HG03565 (cell line): ENCODE measurements around the gene NUP133.
"Not testable (repeated sequence)": the region's sequence is repeated elsewhere in the genome, so short reads cannot be mapped to it uniquely, and the experiment has no call there.

Experiments
- ATAC-seq: cut with Tn5 transposase; IDR thresholded peaks from one replicate; pipeline ENCODE4 v1.9.1; 2021; ENCODE audit warnings: mild to moderate bottlenecking, moderate library complexity; ENCODE audit not compliant: unreplicated experiment

NUP133 gene

DNA sequence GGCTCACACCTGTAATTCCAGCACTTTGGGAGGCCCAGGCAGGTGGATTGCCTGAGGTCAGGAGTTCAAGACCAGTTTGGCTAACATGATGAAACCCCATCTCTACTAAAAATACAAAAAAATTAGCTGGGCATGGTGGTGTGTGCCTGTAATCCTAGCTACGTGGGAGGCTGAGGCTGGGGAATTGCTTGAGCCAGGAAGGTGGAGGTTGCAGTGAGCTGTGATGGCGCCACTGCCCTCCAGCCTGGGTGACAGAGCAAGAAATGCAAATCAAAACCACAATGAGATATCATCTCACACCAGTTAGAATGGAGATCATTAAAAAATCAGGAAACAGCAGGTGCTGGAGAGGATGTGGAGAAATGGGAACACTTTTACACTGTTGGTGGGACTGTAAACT lies 3.1 kb upstream of the NUP133 start:
- ATAC-seq: not testable (repeated sequence)

DNA sequence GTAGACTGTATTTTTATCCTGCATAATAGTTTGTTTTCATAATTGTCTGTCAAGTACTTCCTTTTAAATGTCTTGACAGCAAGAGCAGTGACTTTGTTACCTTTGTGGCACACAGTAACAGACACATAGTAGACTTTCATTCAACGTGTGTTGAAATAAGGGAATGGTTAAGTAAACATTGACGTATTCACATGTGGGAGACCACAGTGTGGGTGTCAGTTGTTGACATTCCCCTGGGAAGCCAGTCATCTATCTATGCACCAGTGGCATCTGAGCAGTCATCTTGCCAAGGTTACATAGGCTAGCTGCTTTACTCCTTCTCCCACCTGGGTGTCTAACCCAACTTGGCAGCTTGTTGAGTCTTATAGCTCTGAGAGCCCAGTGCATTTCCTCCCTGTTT lies 1.4 kb upstream of the NUP133 start:
- ATAC-seq: no peak

GRCh38 chr1:229508823-229509337 lies 739 bp upstream of the NUP133 start:
- ATAC-seq: no peak

- no peak for ATAC-seq
These were observed 639 bp downstream of the NUP133 start for GRCh38 chr1:229507502-229507901.

- no peak for ATAC-seq
These were observed 1.5 kb downstream of the NUP133 start for GRCh38 chr1:229506633-229507032.

DNA sequence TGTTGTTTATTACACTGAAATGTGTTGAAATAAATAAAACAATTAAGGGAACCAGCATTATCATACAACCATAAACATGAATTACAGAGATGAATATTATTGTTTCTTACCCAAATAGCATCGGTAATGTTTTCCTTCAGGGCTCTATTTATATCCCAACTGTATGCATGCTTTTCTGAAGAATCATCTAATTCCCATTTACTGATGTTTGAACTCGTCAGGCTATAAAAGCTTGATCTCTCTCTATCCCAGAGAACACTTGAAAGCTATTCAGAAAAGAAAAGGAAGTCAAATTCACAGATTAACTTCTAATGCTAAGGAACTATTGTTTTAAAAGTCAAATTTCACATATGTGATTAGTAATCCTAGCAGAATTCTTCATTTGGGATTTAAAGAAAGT lies 12.4 kb downstream of the NUP133 start:
- no peak for ATAC-seq

GRCh38 chr1:229487181-229487580 lies 21.0 kb downstream of the NUP133 start:
- ATAC-seq: no peak

- no peak for ATAC-seq
These were observed 22.8 kb downstream of the NUP133 start for GRCh38 chr1:229485318-229485717.

- ATAC-seq: no peak
These were observed 25.6 kb downstream of the NUP133 start for GRCh38 chr1:229482511-229482910.

- no peak for ATAC-seq
These were observed 27.6 kb downstream of the NUP133 start for GRCh38 chr1:229480495-229480894.

DNA sequence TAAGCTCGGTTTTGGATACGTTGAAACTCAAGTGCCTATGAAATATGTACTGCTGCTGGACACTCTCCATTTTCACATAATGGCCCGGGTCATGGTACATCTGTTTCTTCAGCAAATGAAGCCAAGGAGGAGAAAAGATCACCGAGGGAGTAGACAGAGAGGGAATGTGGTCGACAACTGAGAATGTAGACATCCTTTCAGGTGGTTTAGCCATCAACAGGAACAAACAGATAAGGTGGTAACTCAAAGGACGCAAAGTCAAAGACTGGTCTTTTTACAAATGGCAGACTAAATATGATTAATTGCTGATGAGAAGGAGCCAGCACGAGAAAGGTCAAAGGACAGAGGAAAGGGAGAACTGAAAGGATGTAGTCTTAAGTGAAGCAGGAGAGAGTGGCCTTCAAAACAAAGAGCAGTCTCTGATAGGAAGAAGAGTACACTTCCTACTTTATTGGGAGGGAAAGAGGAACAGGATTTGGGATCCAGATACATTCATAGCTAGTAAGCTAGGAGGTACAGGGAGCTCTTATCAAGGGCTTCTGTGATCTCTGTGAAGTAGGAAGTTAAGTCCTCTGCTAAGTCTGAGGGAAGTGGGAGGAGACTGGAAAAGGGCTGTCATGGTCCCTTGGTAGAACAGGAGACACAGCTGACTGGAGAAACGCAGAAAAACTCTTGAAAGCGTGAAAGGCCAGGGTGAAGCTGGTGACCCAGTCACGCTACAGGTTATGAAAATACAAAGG lies 28.3 kb downstream of the NUP133 start:
- peak; percentile 44 for ATAC-seq

DNA sequence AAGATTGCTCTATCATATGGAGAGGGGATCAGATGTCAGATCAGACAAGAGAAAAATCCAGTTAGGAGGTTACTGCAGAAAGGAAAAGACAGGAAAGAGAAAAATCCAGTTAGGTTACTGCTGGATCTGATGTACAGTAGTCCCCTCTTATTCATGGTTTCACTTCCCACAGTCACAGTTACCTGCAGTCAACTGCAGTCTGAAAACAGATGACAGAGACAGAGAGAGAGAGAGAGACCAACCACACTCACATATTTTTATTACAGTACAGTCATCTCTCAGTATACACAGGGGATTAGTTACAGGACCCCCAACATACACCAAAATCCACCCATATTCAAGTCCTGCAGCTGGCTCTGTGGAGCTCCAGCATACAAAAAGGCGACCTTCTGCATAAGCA lies 29.3 kb downstream of the NUP133 start:
- peak; percentile 72 for ATAC-seq

DNA sequence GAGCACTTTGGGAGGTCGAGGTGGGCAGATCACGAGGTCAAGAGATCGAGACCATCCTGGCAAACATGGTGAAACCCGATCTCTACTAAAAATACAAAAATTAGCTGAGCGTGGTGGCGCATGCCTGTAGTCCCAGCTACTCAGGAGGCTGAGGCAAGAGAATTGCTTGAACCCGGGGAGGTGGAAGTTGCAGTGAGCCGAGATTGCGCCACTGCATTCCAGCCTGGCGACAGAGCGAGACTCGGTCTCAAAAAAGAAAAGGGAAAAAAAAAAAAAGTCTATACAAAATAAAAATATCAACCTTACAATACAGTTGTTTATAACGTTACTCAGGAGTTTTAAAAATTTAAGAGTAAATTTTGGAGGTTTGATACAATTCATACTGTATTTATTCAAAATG lies 32.3 kb downstream of the NUP133 start:
- ATAC-seq: not testable (repeated sequence)

- ATAC-seq: no peak
These were observed 33.6 kb downstream of the NUP133 start for GRCh38 chr1:229474509-229474908.

GRCh38 chr1:229471175-229471574 lies 37.0 kb downstream of the NUP133 start:
- ATAC-seq: no peak

GRCh38 chr1:229470406-229471043 lies 37.6 kb downstream of the NUP133 start:
- ATAC-seq: no peak

- ATAC-seq: no peak
These were observed 41.3 kb downstream of the NUP133 start for GRCh38 chr1:229466887-229467286.

DNA sequence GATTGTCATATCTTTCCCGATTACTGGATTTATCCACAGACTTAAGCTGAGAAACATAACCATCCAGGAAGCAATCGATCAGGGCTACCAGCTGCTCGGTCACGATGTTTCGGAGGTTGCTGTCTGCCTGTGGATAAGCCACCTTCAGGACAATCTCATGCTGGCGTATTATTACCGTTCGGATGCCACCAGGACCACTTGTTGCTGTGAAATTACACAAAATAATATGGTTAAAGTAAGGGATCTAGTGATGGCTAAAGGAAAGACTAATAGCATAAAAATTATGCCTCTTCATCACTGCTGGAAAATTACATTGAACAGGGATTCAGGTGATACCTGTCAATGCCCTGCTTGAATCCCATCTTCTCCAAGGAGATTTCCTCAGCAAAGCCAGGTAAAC lies 43.5 kb downstream of the NUP133 start:
- ATAC-seq: no peak

GRCh38 chr1:229461032-229461668 lies 47.0 kb downstream of the NUP133 start:
- no peak for ATAC-seq

- no peak for ATAC-seq
These were observed 48.3 kb downstream of the NUP133 start for GRCh38 chr1:229459815-229460214.

- ATAC-seq: no peak
These were observed 50.7 kb downstream of the NUP133 start for GRCh38 chr1:229457436-229457835.

DNA sequence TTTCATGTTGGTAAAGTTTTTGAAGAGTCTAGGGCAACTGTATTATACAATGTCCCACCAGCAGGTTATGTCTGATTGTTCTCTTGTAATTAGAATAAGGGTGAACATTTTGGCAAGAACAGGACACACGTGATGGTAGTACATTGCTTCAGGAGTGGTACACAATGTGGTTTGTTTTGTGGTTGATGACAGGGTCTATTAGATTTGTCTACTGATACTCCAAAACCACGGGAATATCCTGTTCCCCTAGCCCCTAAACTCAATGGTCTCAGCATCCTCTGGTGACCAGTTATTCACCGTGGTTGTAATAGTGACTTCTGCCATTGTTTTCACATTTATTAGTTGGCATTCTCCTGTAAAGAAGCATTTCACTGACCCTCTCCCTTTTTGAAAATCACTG lies 52.1 kb downstream of the NUP133 start:
- no peak for ATAC-seq
